M059J (cell line): ENCODE data around the gene TNS1. TPM values are rescaled to one million over a fixed set of nuclear protein-coding genes. Genes with fewer than 3 reads are reported as not detected.
"Not testable (repeated sequence)": the region's sequence is repeated elsewhere in the genome, so short reads cannot be mapped to it uniquely, and the experiment has no call there.

Source experiments
- DNase-seq: peaks from one replicate; pipeline ENCODE4 v3.0.0-alpha.2; 2012; ENCODE audit warnings: low read depth
- total RNA-seq: library from RNA; depleted of rRNA; stranded (reverse); fragments of >200 nt; shearing (Covaris generic); gene quantifications from 2 replicates; pipeline ENCODE4 v1.2.3, GENCODE V29; 2014

TNS1 gene
- total RNA-seq, 1 experiment from 2014 or later: 2.6 TPM

DNA sequence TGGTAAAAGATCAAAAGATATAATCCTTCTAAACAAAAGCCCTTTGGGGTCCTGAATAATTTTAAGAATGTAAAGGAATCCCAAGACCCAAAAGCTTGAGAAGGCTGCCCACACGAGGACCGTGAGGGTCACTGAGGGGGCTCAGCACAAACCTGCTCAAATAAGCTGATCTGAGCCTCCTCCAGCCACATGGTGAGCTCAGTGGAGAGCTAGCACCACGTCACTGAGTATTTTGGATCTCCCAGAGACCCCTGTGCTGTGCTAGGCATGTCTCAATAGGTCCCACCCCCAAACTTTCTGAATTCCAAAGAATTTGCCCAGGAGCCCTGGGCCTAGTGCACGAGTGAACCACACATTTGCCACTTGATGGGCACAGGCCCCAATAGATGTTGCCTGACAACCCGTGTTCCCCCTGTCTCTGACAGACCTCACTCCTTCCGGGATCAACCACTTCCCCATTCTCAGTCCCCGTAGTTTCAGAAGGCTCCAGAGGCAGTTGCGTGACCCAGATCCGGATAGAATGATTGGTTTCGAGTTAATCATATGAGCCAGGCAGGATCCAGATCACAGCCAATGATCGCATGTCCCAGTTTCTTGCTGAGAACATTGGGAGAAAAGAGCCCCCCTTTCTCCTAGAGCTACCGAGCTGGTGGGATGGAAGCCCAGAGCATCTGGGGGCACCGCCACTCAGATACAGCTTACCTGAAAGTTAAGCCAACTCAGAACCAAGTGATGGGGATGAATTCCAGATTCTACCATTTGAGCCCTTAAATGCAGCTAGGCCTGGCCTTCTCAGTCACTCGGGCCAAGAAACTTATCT, 203.8 kb downstream of the TNS1 start:
- DNase-seq: no peak

DNA sequence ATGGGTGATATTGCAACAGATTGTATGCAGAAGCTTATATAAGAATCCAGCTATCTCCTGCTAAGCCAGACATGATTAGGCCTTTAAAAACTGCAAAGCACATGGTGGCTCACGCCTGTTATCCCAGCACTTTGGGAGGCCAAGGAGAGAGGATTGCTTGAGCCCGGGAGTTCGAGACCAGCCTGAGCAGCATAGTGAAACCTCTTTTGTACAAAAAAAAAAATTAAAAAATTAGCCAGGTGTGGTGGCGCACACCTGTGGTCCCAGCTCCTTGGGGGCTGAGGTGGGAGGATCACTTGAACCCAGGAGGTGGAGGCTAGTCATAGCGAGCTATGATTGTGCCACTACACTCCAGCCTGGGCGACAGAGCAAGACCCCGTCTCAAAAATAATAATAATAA, 204.6 kb downstream of the TNS1 start:
- no peak for DNase-seq

DNA sequence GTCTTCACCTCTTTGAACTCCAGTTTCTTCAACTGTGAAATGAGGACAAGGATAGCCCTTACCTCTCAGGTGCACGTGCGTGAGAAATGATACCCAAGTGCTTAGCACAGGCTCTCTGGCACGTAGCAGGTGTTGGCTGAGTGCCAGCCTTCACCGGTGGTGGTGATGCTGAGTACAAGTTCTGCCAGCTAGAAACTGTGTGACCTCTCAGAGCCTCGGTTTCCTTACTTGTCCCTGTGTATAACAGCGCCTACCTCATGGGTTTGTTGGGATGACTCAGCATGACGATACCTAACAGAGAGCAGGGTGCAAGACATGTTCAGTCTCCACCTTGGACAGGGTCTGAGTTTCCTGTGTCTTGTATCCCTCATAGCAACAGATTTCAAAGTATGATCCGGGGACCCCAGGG, 205.1 kb downstream of the TNS1 start:
- no peak for DNase-seq

DNA sequence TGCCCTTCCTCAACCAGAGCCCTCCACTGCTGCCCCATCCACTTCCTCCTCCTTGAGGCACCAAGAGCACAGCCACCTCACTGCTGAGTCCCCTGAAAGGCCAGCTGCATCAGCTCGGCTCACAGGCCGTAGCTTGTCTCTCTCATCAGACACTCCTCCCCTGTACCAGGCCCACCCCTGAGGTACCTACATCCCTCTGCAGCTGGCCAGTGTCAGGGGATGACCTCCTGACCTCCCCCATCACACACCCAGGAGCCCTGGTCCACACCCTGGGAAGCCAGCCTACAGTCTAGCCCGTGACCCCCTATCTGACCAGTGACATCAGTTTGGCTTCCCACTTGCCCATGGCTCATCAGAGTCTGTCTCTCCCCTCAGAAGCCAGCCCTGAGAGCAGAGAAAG, 205.6 kb downstream of the TNS1 start:
- no peak for DNase-seq

DNA sequence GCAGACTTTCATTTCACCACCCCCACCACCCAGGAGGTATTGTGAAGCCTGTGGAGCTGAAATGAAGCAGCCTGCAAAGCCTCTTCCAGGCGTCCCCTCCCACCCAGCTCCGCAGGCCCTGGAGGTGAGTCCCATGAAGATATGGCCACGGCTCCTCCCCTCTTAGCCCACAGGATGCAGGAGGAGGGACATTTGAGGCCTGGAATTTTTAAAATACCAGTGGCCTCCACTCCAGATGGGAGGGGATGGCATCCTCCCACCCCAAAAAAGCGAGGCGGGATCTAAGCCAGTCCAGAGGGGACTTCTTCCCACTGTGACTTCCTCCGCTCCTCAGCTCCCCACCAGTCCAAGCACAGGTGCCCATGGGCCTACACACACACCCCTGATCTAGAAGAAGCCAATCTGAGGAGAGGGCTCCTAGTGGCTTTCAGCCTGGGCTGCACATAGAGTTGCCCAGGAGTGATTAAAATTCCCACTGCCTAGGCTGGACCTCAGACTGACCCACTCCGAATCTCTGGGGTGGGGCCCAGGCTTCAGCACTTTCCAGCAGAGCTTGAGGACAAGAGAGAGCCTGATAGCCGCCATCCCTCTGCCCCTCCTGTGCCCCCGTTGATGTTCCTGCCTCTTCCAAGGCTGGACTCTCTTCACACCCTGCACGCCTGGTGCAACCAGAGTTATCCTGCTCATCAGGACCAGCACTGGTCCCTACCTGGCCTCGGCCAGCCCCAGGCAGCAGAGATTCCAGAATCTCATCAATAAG, 206.9 kb downstream of the TNS1 start:
- DNase-seq: no peak

DNA sequence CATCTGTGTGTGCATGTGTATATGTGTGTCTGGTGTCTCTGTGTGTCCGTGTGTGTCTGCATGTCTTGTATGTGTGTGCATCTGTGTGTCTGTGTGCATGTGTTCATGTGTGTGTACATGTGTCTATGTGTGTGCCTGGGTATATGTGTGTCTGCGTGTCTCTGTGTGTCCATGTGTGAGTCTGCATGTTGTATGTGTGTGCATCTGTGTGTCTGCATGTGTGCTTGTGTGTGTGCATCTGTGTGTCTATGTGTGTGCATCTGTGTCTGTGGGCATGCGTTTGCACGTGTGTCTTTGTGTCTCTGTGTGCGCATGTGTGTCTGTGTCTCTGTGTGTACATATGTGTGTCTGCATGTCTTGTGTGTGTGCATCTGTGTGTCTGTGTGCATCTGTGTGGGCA, 207.7 kb downstream of the TNS1 start:
- DNase-seq: no peak

DNA sequence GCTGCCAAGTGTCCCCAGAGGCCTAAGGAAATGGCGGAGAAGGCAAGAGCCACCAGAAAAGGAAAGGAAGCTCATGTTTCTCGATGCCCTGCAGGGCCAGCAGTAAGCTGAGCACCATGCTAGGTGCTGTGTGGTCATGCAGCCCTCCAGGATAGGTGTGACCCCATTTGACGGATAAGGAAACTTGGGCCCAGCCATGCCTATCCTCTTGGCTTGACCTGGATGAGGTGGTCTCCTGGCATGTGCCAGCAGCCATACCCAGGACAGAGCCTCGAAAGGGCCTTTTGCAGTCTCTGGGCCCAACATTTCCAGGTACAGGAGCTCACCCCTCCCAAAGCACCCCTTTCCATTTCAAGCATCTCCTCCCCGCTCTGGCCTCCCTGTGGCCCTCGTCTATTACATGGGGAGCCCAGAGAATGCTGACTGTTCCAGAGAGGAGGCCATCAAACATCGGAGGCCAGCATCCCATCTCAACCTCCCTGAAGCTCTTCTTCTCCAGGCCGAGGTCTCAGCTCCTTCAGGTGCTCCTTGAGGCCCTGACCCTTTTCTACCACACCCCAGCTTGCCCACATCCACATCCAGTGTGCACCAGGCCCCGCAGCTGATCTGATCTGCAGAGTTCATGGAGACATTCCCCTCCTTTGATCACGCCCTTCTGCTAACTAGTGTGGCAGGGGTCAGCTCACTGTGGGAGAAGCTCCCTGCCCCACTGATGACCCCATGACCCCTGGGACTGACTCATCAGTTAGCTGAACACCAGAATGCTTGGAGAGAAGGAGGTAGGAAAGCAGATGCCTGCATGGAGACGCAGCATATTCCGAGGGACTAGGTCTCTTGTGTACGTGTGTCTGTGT, 208.4 kb downstream of the TNS1 start:
- DNase-seq: no peak

DNA sequence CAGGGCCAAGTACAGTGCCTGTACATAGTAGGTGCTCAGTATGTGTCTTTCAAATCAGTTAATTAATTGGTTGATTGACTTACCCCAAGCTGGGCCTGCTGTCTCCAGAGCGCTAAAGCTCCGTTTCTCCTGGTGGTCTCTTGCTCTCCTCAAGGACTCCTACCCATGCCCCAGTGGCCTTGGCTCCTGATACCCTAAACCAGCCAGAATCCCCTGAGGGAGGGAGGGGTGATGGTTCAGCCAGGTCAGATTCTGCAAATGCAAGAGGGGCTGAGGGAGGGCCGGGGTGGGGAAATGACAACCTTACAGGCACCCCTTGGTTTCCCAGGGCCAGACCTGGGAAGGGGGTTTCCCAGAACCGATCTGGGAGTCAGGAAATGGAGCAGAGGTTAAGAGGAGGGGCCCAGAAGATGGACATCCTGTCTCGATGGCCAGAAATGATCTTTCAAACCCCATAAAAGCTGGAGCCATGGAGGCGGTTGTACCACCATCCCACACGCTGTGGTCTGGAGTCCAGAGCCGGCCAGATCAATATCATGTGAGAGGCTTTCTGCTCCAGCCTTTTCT, 209.1 kb downstream of the TNS1 start:
- no peak for DNase-seq

DNA sequence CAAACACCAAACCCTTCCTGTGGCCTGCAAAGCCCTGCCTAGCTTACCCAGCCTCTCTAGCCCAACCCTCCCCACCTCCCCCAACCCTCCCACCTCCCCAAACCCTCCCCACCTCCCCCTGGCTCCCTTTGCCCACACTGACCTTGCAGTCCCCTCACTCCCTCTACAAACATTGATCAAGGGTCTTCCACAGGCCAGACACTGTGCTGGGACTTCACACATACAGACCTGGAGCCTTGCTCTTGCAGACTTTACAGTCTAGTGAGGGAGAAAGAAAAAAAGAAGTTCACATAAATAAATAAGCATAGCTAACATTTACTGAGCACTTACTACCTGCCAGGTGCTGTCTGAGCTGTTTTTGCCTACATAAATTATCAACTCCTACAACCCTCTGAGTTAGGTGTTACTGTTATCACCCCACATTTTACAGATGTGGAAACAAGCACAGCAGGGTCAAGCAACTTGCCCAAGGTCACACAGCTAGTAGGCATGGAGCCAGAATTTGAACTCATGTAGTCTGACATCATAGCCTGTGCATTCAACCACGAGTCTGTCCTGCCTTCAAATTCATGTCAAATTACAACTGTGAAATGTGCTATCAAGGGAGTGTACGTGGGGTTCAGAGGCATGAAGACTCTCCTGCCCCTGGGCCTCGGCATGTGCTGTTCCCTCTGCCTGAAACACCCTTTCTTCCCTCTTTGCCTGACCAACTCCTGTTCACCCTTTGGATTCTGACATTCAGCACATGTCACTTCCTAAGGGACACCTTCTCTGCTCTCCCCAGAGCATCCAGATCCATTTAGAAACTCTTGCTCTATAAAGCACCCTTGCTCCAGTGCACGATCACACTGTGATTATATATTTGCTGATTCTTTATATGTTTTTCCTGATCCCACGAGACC, 209.9 kb downstream of the TNS1 start:
- no peak for DNase-seq

DNA sequence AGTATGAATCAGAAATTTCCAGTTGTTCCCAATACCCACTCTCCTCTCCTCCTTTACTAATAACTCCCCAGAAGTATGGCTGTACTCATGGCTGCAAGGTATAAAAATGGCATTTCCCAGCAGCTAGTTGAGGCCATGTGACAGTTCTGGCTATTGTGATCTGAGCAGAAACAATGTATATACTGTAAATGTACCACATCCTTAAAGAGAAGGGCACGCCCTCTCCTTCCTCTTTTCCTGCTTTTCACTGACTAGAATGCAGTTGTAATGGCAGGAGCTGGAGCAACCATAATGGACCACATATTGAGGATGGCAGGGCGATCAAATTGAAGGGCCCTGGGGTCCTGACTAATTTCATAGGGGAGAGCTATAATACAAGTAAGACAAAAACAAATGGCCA, 211.2 kb downstream of the TNS1 start:
- no peak for DNase-seq

DNA sequence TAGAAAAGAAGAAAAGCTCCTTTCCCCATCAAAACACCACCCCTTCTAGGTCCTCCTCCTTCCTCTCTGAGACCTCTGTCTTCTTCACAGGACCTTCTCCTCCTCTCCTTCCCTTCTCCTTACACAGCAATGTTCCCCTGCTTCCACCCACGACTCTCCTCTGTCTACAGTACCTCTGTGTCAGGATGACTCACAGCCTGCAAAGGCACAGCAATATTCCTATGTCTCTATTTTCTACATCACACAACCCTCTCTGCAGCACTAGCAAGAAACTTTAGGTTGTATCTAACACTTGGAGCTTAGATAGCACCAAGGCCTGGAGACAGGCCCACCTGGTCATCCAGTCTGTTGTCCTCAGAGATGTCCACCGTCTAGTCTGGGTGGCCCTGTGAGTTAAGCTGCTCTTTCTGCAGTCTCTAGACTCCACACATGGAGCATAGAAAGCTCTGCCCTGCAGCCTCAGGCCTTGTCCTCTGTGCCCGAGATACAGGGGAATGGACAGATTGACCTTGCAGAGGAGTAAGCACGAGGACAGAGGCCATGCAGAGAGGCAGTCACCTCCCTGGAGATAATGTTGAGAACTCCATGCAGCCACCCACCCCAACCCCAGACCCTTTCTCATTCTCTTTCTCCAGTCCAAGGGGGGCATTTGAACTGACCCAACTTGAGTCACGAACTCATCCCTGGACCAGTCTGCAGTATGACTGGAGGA, 212.0 kb downstream of the TNS1 start:
- DNase-seq: peak; percentile 32

DNA sequence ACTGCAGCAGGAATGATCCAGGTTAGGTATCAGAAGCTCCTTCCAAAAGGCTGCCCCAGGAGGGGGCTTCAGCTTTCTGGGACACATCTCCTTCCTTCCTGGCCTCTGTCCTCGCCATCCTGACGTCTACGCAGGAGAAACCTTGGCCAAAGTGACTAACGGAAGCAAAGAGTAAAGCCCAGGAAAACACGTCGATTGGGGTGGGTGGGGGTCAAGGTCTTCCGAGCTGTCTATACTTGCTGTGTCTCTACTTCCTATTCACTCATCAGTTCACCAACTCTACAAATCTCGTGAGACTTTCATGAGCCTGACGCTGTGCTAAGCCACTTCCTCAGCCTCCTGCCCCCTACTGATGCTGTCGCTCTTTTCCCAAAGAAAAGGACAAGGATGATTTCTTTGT, 212.6 kb downstream of the TNS1 start:
- no peak for DNase-seq

DNA sequence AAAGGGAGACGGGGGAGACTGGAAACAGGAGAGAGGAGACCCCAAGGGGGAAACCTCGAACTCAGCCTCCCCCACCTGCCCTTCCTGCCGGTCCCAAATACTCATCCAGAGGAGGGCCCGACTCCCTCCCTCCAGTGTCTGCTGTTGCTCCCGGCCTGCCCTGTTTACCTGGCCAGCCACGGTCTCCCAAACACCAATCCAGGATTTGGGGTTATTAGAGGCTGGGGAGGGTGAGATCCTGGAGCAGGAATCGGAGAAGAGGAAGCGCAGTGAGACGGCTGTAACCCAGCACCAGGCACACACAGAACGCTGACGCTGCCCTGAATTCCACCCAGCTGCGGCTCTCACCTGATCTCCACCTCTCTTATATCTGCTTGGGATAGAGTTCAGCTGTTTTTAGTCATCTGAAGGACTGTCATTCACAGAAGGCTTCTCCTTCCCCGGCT, 213.0 kb downstream of the TNS1 start:
- no peak for DNase-seq

DNA sequence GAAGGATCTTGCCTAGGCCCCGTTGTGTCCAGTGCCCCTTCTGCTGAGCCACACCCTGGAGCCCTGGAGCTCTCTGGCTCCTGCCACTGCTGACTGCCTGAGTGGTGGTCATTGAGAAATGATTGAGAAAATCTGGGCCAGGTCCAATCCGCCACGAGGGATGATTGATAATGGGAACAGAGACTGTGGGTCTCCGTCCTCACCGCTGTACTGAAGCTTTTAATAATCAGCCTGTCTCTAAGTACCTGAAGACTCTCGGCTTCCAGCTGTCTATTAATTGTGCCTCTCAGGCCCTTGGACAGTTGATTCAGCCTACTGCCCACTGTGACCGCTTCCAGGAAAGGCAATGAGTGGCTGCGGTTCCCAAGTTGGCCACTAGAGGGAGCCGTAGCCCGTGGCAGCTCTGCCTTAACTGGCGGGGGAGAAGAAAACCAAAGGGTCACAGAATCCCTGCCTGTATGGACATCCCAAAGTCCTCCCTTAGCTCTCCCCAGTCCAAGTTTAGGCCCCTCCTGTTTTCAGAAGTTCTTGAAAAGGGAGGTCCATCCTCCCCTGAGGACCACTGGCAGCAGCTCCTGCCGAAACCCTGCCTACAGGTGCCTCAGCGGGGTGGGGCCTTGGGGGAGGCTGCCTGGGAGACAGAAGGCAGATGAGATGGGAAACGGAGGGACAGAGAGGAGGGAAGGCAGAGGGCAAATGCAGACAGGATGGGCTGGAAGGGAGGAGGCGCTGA, 213.6 kb downstream of the TNS1 start:
- peak; percentile 59 for DNase-seq

DNA sequence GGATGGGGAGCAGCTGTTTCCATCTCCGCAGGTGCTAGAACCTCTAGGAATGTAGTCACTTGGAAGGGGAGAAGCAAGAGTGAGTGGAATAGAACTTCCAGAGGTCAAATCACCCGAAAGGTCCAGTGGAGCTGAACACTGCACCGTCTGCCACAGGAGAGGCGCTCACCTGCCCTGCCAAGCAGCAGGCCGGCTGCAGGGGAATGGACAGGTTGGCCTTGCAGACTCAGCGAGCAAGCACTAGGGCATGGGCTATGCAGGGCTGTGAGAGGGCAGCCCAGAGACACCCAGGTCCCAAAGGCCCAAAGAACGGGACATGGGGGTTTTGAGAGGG, 214.2 kb downstream of the TNS1 start:
- DNase-seq: no peak

DNA sequence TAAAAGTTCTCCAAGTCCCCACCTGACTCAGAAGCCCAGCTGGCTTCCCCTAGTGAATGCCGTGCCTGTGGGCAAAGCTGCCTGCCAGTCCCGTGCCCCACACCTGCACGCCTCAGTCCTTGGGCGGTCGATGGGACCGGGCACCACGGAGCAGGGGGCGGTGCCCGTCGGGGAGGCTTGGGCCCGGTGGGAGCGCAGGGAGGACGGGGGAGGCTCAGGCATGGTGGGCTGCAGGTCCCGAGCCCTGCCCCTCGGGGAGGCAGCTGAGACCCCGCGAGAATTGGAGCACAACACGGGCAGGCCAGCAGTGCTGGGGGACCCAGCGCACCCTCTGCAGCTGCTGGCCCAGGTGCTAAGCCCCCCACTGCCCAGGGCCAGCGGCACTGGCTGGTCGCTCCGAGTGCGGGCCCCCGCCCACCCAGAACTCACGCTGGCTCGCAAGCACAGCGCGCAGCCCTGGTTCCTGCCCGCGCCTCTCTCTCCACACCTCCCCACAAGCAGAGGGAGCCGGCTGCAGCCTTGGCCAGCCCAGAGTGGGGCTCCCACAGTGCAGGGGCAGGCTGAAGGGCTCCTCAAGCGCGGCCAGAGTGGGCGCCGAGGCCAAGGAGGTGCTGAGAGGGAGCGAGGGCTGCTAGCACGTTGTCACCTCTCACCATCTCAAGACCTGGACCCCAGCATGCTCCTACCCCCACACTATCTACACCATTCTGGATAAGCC, 215.5 kb downstream of the TNS1 start:
- DNase-seq: no peak

DNA sequence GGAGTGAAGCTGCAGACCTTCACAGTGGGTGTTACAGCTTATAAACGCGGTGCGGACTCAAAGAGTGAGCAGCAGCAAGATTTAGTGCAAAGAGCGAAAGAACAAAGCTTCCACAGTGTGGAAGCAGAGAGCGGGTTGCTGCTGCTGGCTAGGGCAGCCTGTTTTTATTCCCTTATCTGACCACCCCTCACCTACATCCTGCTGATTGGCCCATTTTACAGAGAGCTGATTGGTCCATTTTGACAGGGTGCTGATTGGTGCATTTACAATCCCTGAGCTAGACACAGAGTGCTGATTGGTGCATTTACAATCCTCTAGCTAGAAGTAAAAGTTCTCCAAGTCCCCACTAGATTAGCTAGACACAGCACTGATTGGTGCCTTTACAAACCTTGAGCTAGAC, 216.2 kb downstream of the TNS1 start:
- DNase-seq: not testable (repeated sequence)

DNA sequence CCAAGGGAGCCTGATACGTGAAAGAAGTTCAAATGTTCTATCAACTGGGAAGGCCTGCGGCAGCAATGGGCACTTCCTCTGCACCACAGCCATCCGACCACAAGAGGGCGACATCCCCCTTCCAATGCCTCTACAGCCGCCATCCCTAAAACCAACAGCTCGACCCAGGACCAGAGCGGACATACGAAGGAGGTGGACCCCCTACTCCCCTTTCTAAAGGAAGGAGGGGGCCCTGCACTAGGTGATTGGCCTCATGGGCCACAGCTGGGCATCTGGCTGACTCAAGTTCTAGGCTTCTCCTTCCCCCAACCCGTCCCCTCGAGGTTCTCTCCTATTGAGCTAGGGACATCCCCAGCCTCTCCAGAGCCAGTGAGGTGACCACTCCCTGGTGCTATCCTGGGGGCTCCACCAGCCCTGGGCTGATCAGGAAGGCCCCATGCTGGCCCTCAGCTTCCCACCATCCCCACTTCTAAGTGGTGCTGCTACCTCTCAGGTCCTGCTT, 217.2 kb downstream of the TNS1 start:
- DNase-seq: peak; percentile 55
